ENCODE measurements around the gene BFAR. TPM values are rescaled to one million over a fixed set of nuclear protein-coding genes. Genes with fewer than 3 reads are reported as not detected.
"Not testable (repeated sequence)": the region's sequence is repeated elsewhere in the genome, so short reads cannot be mapped to it uniquely, and the experiment has no call there.

BFAR gene
- total RNA-seq, 6 experiments from 2014 or later, result 60.8 to 70.2 (median 68.2) TPM

- H3K27me3 Mint-ChIP-seq (ENCODE audit: insufficient read depth), result peaks cover 3% of the 10 kb centered on the region
- no peak for DNase-seq
- H3K27ac Mint-ChIP-seq, result no peak overlapping the region
- H3K36me3 Mint-ChIP-seq (ENCODE audit: low read depth), result no peaks in the 10 kb centered on the region
- no peak overlapping the region for H3K4me3 Mint-ChIP-seq
- no peak for TF ChIP-seq CTCF (IDR thresholded peaks at IDR 0.05)
- peaks cover 9% of the 10 kb centered on the region for H3K4me1 Mint-ChIP-seq (ENCODE audit: low read depth)
- H3K9me3 Mint-ChIP-seq, result no peaks in the 10 kb centered on the region
Measured at GRCh38 chr16:14676633-14677032, 43.9 kb downstream of the BFAR start.

GRCh38 chr16:14677627-14678026 is 44.9 kb downstream of the BFAR start:
- TF ChIP-seq CTCF (IDR thresholded peaks at IDR 0.05), result no peak
- H3K9me3 Mint-ChIP-seq, result no peaks in the 10 kb centered on the region
- H3K27me3 Mint-ChIP-seq (ENCODE audit: insufficient read depth), result peaks cover 3% of the 10 kb centered on the region
- H3K36me3 Mint-ChIP-seq (ENCODE audit: low read depth), result no peaks in the 10 kb centered on the region
- no peak overlapping the region for H3K27ac Mint-ChIP-seq
- H3K4me3 Mint-ChIP-seq, result no peak overlapping the region
- DNase-seq, result no peak
- H3K4me1 Mint-ChIP-seq (ENCODE audit: low read depth), result peaks cover 9% of the 10 kb centered on the region

- no peak for TF ChIP-seq CTCF (IDR thresholded peaks at IDR 0.05)
- Mint-ChIP-seq H3K36me3 (ENCODE audit: low read depth) (no peaks in the 10 kb centered on the region), H3K4me1 (ENCODE audit: low read depth) (peaks cover 9% of the 10 kb centered on the region), H3K27ac (no peak overlapping the region), H3K4me3 (no peak overlapping the region), H3K9me3 (no peaks in the 10 kb centered on the region), H3K27me3 (ENCODE audit: insufficient read depth) (peaks cover 3% of the 10 kb centered on the region)
- no peak for DNase-seq
Measured at GRCh38 chr16:14678748-14679497, 46.2 kb downstream of the BFAR start.

GRCh38 chr16:14680396-14680795 is 47.6 kb downstream of the BFAR start:
- not testable (repeated sequence) for H3K4me3 Mint-ChIP-seq; H3K36me3 Mint-ChIP-seq (ENCODE audit: low read depth); H3K9me3 Mint-ChIP-seq; H3K4me1 Mint-ChIP-seq (ENCODE audit: low read depth); H3K27me3 Mint-ChIP-seq (ENCODE audit: insufficient read depth); DNase-seq; H3K27ac Mint-ChIP-seq

GRCh38 chr16:14681115-14681514 is 48.4 kb downstream of the BFAR start:
- Mint-ChIP-seq H3K4me1 (ENCODE audit: low read depth) (no peaks in the 10 kb centered on the region), H3K27ac (no peak overlapping the region), H3K27me3 (ENCODE audit: insufficient read depth) (peaks cover 6% of the 10 kb centered on the region), H3K9me3 (no peaks in the 10 kb centered on the region), H3K4me3 (no peak overlapping the region), H3K36me3 (ENCODE audit: low read depth) (no peaks in the 10 kb centered on the region)
- DNase-seq, result no peak
- TF ChIP-seq CTCF (IDR thresholded peaks at IDR 0.05), result no peak

- H3K36me3 Mint-ChIP-seq (ENCODE audit: low read depth), result no peaks in the 10 kb centered on the region
- H3K9me3 Mint-ChIP-seq, result no peaks in the 10 kb centered on the region
- H3K4me3 Mint-ChIP-seq, result no peak overlapping the region
- no peaks in the 10 kb centered on the region for H3K4me1 Mint-ChIP-seq (ENCODE audit: low read depth)
- no peak for DNase-seq
- TF ChIP-seq CTCF (IDR thresholded peaks at IDR 0.05), result no peak
- no peak overlapping the region for H3K27ac Mint-ChIP-seq
- H3K27me3 Mint-ChIP-seq (ENCODE audit: insufficient read depth), result peaks cover 6% of the 10 kb centered on the region; the same call in 1 of the 2 replicates
Measured at GRCh38 chr16:14682121-14682520, 49.4 kb downstream of the BFAR start.

GRCh38 chr16:14685870-14686793 is 53.4 kb downstream of the BFAR start:
- DNase-seq; H3K4me3 Mint-ChIP-seq; H3K9me3 Mint-ChIP-seq; H3K36me3 Mint-ChIP-seq (ENCODE audit: low read depth); H3K27ac Mint-ChIP-seq; H3K27me3 Mint-ChIP-seq (ENCODE audit: insufficient read depth); H3K4me1 Mint-ChIP-seq (ENCODE audit: low read depth): not testable (repeated sequence)

GRCh38 chr16:14694129-14694528 is 61.4 kb downstream of the BFAR start, which contains the start of gene PLA2G10:
Gene PLA2G10 (minus strand): TSS chr16:14694308. CDS start chr16:14694229, 79 bp downstream.
- not testable (repeated sequence) for H3K27me3 Mint-ChIP-seq (ENCODE audit: insufficient read depth); H3K27ac Mint-ChIP-seq; H3K4me3 Mint-ChIP-seq; H3K9me3 Mint-ChIP-seq; H3K4me1 Mint-ChIP-seq (ENCODE audit: low read depth); DNase-seq; H3K36me3 Mint-ChIP-seq (ENCODE audit: low read depth)

Measured in HFFc6 (cell line).